ENCODE data around the gene PKMYT1.

GRCh38 chr16:3007059-3007956 lies 27.1 kb upstream of the PKMYT1 start:
- no peak for TF ChIP-seq EZH2 (IDR thresholded peaks at IDR 0.05; ENCODE audit: low read depth)
- no peak for TF ChIP-seq CTCF (conservative IDR thresholded peaks at IDR 0.05)
